OCI-M2 (cell line): Measurements from ENCODE around the gene TSR3.

Source experiments
- DNase-seq: peaks from one replicate; lab custom pipeline; 2025; ENCODE audit not compliant: unreplicated experiment; lab: John Stamatoyannopoulos, UW

TSR3 gene

GRCh38 chr16:1355591-1355990, 3.9 kb upstream of the TSR3 start:
- no peak for DNase-seq

- DNase-seq = no peak
Observed at GRCh38 chr16:1354815-1355540, 3.3 kb upstream of the TSR3 start.

- DNase-seq = no peak
Observed at GRCh38 chr16:1351215-1351581, 480 bp downstream of the TSR3 start.

- no peak for DNase-seq
Observed at GRCh38 chr16:1350691-1351090, 987 bp downstream of the TSR3 start.

GRCh38 chr16:1349951-1350350, 1.7 kb downstream of the TSR3 start:
- DNase-seq = no peak

GRCh38 chr16:1349351-1349750, 2.3 kb downstream of the TSR3 start:
- DNase-seq = no peak

GRCh38 chr16:1348926-1349325, 2.8 kb downstream of the TSR3 start:
- DNase-seq = no peak

- DNase-seq = no peak
Observed at GRCh38 chr16:1348441-1348840, 3.2 kb downstream of the TSR3 start.

- DNase-seq = no peak
Observed at GRCh38 chr16:1347962-1348361, 3.7 kb downstream of the TSR3 start.

GRCh38 chr16:1347286-1347855, 4.3 kb downstream of the TSR3 start:
- DNase-seq = no peak

GRCh38 chr16:1346422-1347285, 5.0 kb downstream of the TSR3 start:
- no peak for DNase-seq

GRCh38 chr16:1345651-1346421, 5.8 kb downstream of the TSR3 start:
- DNase-seq = no peak

- no peak for DNase-seq
Observed at GRCh38 chr16:1345087-1345486, 6.6 kb downstream of the TSR3 start.

GRCh38 chr16:1344499-1344898, 7.2 kb downstream of the TSR3 start:
- DNase-seq = no peak

- no peak for DNase-seq
Observed at GRCh38 chr16:1343428-1344242, 8.0 kb downstream of the TSR3 start.

- no peak for DNase-seq
Observed at GRCh38 chr16:1342526-1343427, 8.9 kb downstream of the TSR3 start.

- no peak for DNase-seq
Observed at GRCh38 chr16:1341495-1342420, 9.9 kb downstream of the TSR3 start.

GRCh38 chr16:1340730-1341494, 10.8 kb downstream of the TSR3 start:
- no peak for DNase-seq
